Measurements from ENCODE around the gene DNASE1L1. TPM values are rescaled to one million over a fixed set of nuclear protein-coding genes. Genes with fewer than 3 reads are reported as not detected.
A peak's percentile ranks its signal among the peaks of the same experiment; 100 is the strongest.

DNASE1L1 gene
- total RNA-seq, 1 experiment from 2014 or later = 8.3 TPM

- intact Hi-C loops (cut with micrococcal nuclease; ENCODE audit: unreplicated experiment) = no loop called here
- BruUV-seq (replicated peaks) = no TSS peak
- Histone ChIP-seq H3K9me3 (ENCODE audit: low read depth, low read length, poor library complexity, severe bottlenecking) (no peaks in the 10 kb centered on the region), H3K4me1 (ENCODE audit: insufficient read depth, low read length, poor library complexity, severe bottlenecking) (no peaks in the 10 kb centered on the region), H3K27me3 (replicated peaks; ENCODE audit: insufficient read depth, low read depth, low read length, poor library complexity) (no peaks in the 10 kb centered on the region), H3K4me3 (ENCODE audit: low read depth, low read length, poor library complexity, severe bottlenecking) (no peak overlapping the region), H3K36me3 (ENCODE audit: insufficient read depth, low read length, poor library complexity, severe bottlenecking) (no peaks in the 10 kb centered on the region), H3K27ac (ENCODE audit: low read depth, low read length, poor library complexity, severe bottlenecking) (no peak overlapping the region)
- no peak for TF ChIP-seq CTCF (conservative IDR thresholded peaks at IDR 0.05; ENCODE audit: low read depth, low read length)
- TF ChIP-seq EZH2 (IDR thresholded peaks at IDR 0.05; ENCODE audit: borderline replicate concordance, low read depth, low read length, poor library complexity, severe bottlenecking) = no peak
- no peak for DNase-seq (ENCODE audit: low spot score)
- CTCF ChIA-PET = no interaction called here
- POLR2A ChIA-PET (ENCODE audit: low non-redundant PET) = interaction anchor here (0.7 kb wide), 1 partner anchor 22 kb away, joined by 3 read pairs; no protein-coding TSS in a partner anchor
Observed at GRCh38 chrX:154381271-154381670, 27.8 kb downstream of the DNASE1L1 start.

- Histone ChIP-seq H3K27me3 (replicated peaks; ENCODE audit: insufficient read depth, low read depth, low read length, poor library complexity) (no peaks in the 10 kb centered on the region), H3K4me1 (ENCODE audit: insufficient read depth, low read length, poor library complexity, severe bottlenecking) (no peaks in the 10 kb centered on the region), H3K9me3 (ENCODE audit: low read depth, low read length, poor library complexity, severe bottlenecking) (no peaks in the 10 kb centered on the region), H3K36me3 (ENCODE audit: insufficient read depth, low read length, poor library complexity, severe bottlenecking) (no peaks in the 10 kb centered on the region), H3K4me3 (ENCODE audit: low read depth, low read length, poor library complexity, severe bottlenecking) (no peak overlapping the region), H3K27ac (ENCODE audit: low read depth, low read length, poor library complexity, severe bottlenecking) (peak overlapping the region; percentile 100)
- no TSS peak for BruUV-seq (replicated peaks)
- TF ChIP-seq CTCF (conservative IDR thresholded peaks at IDR 0.05; ENCODE audit: low read depth, low read length) = no peak
- no peak for TF ChIP-seq EZH2 (IDR thresholded peaks at IDR 0.05; ENCODE audit: borderline replicate concordance, low read depth, low read length, poor library complexity, severe bottlenecking)
- POLR2A ChIA-PET (ENCODE audit: low non-redundant PET) = no interaction called here
- intact Hi-C loops (cut with micrococcal nuclease; ENCODE audit: unreplicated experiment) = no loop called here
- CTCF ChIA-PET = no interaction called here
- DNase-seq (ENCODE audit: low spot score) = no peak
Observed at GRCh38 chrX:154380787-154381186, 28.3 kb downstream of the DNASE1L1 start.

GRCh38 chrX:154380153-154380552 lies 28.9 kb downstream of the DNASE1L1 start:
- no peaks in the 10 kb centered on the region for H3K36me3 ChIP-seq (ENCODE audit: insufficient read depth, low read length, poor library complexity, severe bottlenecking)
- TSS peak; percentile 86 for BruUV-seq (replicated peaks)
- no peaks in the 10 kb centered on the region for H3K27me3 ChIP-seq (replicated peaks; ENCODE audit: insufficient read depth, low read depth, low read length, poor library complexity)
- TF ChIP-seq CTCF (conservative IDR thresholded peaks at IDR 0.05; ENCODE audit: low read depth, low read length) (no peak), EZH2 (IDR thresholded peaks at IDR 0.05; ENCODE audit: borderline replicate concordance, low read depth, low read length, poor library complexity, severe bottlenecking) (no peak)
- DNase-seq (ENCODE audit: low spot score) = no peak
- intact Hi-C loops (cut with micrococcal nuclease; ENCODE audit: unreplicated experiment) = no loop called here
- peak overlapping the region; percentile 96 for H3K4me3 ChIP-seq (ENCODE audit: low read depth, low read length, poor library complexity, severe bottlenecking)
- H3K9me3 ChIP-seq (ENCODE audit: low read depth, low read length, poor library complexity, severe bottlenecking) = no peaks in the 10 kb centered on the region
- H3K4me1 ChIP-seq (ENCODE audit: insufficient read depth, low read length, poor library complexity, severe bottlenecking) = no peaks in the 10 kb centered on the region
- H3K27ac ChIP-seq (ENCODE audit: low read depth, low read length, poor library complexity, severe bottlenecking) = peak overlapping the region; percentile 100
- ChIA-PET POLR2A (ENCODE audit: low non-redundant PET) (no interaction called here), CTCF (no interaction called here)

Measured in A673 (cell line).